IMR-90 (cell line): ENCODE results near the gene GRIN2A. TPM values are rescaled to one million over a fixed set of nuclear protein-coding genes. Genes with fewer than 3 reads are reported as not detected.

ENCODE experiments used
- ATAC-seq: fragments of 200-7000 bp; cut with Tn5 transposase; 2 replicates; pipeline ENCODE4 v1.9.1; 2020; ENCODE audit warnings: low read depth, mild to moderate bottlenecking, moderate library complexity
- BruUV-seq: library from RNA; stranded (reverse); fragments of 400-500 nt; replicated peaks from 2 replicates; lab custom pipeline; 2021; lab: Mats Ljungman, UMichigan
- CTCF ChIA-PET: fragments of 300-600 bp; formaldehyde crosslinking; extraction: SDS; loops from one replicate; lab custom pipeline; 2021; ENCODE audit warnings: antibody characterized with exemption; lab: Yijun Ruan, JAX
- POLR2A ChIA-PET: fragments of 300-600 bp; sonication (Branson Sonifier 250); formaldehyde crosslinking; loops from one replicate; lab custom pipeline; 2022; ENCODE audit warnings: antibody characterized with exemption; ENCODE audit not compliant: unreplicated experiment; lab: Charles Lee
- DNase-seq: peaks from one replicate; pipeline ENCODE4 v3.0.0; 2013
- H2AFZ ChIP-seq: replicated peaks from 2 replicates; pipeline ENCODE3; 2013; ENCODE audit warnings: low read length, mild to moderate bottlenecking; ENCODE audit not compliant: poor library complexity
- H2AK5ac ChIP-seq: 2 replicates; pipeline ENCODE4 v1.6.1; 2013; ENCODE audit warnings: low read depth, low read length, inconsistent platforms
- H2AK9ac ChIP-seq: replicated peaks from 2 replicates; pipeline ENCODE3; 2013; ENCODE audit warnings: mild to moderate bottlenecking, low read depth, low read length, moderate library complexity; ENCODE audit not compliant: poor library complexity
- H2BK120ac ChIP-seq: 2 replicates; pipeline ENCODE4 v1.6.1; 2013; ENCODE audit warnings: low read depth, low read length, inconsistent platforms
- H2BK15ac ChIP-seq: 3 replicates; pipeline ENCODE4 v1.6.1; 2013; ENCODE audit warnings: low read depth, low read length, inconsistent platforms
- H2BK20ac ChIP-seq: 2 replicates; pipeline ENCODE4 v1.6.1; 2013; ENCODE audit warnings: low read depth, mild to moderate bottlenecking, inconsistent platforms, low read length, moderate library complexity
- H2BK5ac ChIP-seq: 2 replicates; pipeline ENCODE4 v1.6.1; 2013; ENCODE audit warnings: mild to moderate bottlenecking, low read depth, low read length, inconsistent platforms; ENCODE audit not compliant: poor library complexity, severe bottlenecking
- H3K14ac ChIP-seq: replicated peaks from 2 replicates; pipeline ENCODE4 v1.6.1; 2013; ENCODE audit warnings: low read depth, low read length, inconsistent platforms
- H3K18ac ChIP-seq: 2 replicates; pipeline ENCODE4 v1.6.1; 2013; ENCODE audit warnings: low read depth, low read length, control low read depth
- H3K23ac ChIP-seq: 2 replicates; pipeline ENCODE4 v1.6.1; 2013; ENCODE audit warnings: low read depth, low read length, inconsistent platforms
- H3K27ac ChIP-seq: 2 replicates; pipeline ENCODE4 v1.5.1; 2013; ENCODE audit warnings: mild to moderate bottlenecking, control low read depth, low read length; ENCODE audit not compliant: insufficient read depth
- H3K27me3 ChIP-seq: 2 replicates; pipeline ENCODE4 v1.6.1; 2013; ENCODE audit warnings: low read length; ENCODE audit not compliant: control insufficient read depth, insufficient read depth
- H3K36me3 ChIP-seq: 2 replicates; pipeline ENCODE4 v1.6.1; 2013; ENCODE audit warnings: low read length, mixed read lengths; ENCODE audit not compliant: control insufficient read depth, insufficient read depth
- H3K4ac ChIP-seq: 2 replicates; pipeline ENCODE4 v1.6.1; 2013; ENCODE audit warnings: low read depth, low read length, inconsistent platforms
- H3K4me1 ChIP-seq: 2 replicates; pipeline ENCODE4 v1.6.1; 2013; ENCODE audit warnings: low read length, mixed read lengths; ENCODE audit not compliant: control insufficient read depth, insufficient read depth
- H3K4me2 ChIP-seq: 2 replicates; pipeline ENCODE4 v1.6.1; 2013; ENCODE audit warnings: low read depth, mild to moderate bottlenecking, control low read depth, low read length, moderate library complexity
- H3K4me3 ChIP-seq: 2 replicates; pipeline ENCODE4 v1.5.1; 2013; ENCODE audit warnings: low read depth, mild to moderate bottlenecking, control low read depth, low read length, moderate library complexity; ENCODE audit not compliant: insufficient read depth
- H3K56ac ChIP-seq: 2 replicates; pipeline ENCODE4 v1.6.1; 2013; ENCODE audit warnings: low read length, inconsistent platforms; ENCODE audit not compliant: insufficient read depth; ENCODE audit errors: extremely low read depth
- H3K79me1 ChIP-seq, 2 experiments: 2 replicates each; pipeline ENCODE4 v1.6.1; 2013; ENCODE audit warnings: low read length in 2 of 2, inconsistent platforms in 1 of 2, low read depth in 1 of 2
- H3K9ac ChIP-seq: 2 replicates; pipeline ENCODE4 v1.6.1; 2013; ENCODE audit warnings: low read depth, low read length, control low read depth
- H3K9me1 ChIP-seq: 2 replicates; pipeline ENCODE4 v1.6.1; 2013; ENCODE audit warnings: low read length, inconsistent platforms; ENCODE audit not compliant: insufficient read depth
- H3K9me3 ChIP-seq: 2 replicates; pipeline ENCODE4 v1.6.1; 2013; ENCODE audit warnings: low read length; ENCODE audit not compliant: control insufficient read depth, insufficient read depth
- H4K20me1 ChIP-seq: 2 replicates; pipeline ENCODE4 v1.6.1; 2013; ENCODE audit warnings: low read length, inconsistent platforms; ENCODE audit not compliant: insufficient read depth
- H4K5ac ChIP-seq: 2 replicates; pipeline ENCODE4 v1.6.1; 2013; ENCODE audit warnings: mild to moderate bottlenecking, low read depth, low read length, control low read depth
- H4K8ac ChIP-seq, 2 experiments: 2 replicates each; pipeline ENCODE4 v1.6.1; 2013; ENCODE audit warnings: low read depth in 2 of 2, low read length in 2 of 2, control low read depth in 1 of 2, inconsistent platforms in 1 of 2
- H4K91ac ChIP-seq: 2 replicates; pipeline ENCODE4 v1.6.1; 2013; ENCODE audit warnings: low read depth, low read length, inconsistent platforms; ENCODE audit not compliant: insufficient read depth
- CEBPB ChIP-seq: IDR thresholded peaks from 2 replicates; pipeline ENCODE4 v1.6.1; 2012; ENCODE audit warnings: low read depth, low read length, improper control_type of control experiment
- CHD1 ChIP-seq: IDR thresholded peaks from 2 replicates; pipeline ENCODE4 v1.6.1; 2012; ENCODE audit warnings: low read depth, low read length, improper control_type of control experiment
- FOS ChIP-seq: fragments of 150-350 bp; IDR thresholded peaks from 2 replicates; pipeline ENCODE4 v1.6.1; 2016; ENCODE audit warnings: low read depth, low read length
- MAFK ChIP-seq: IDR thresholded peaks from 2 replicates; pipeline ENCODE4 v1.6.1; 2012; ENCODE audit warnings: low read depth, low read length, improper control_type of control experiment
- NFE2L2 ChIP-seq: fragments of 150-350 bp; IDR thresholded peaks from 2 replicates; pipeline ENCODE4 v1.6.1; 2016; ENCODE audit warnings: low read depth, mild to moderate bottlenecking, low read length
- POLR2A ChIP-seq: IDR thresholded peaks from 2 replicates; pipeline ENCODE4 v1.6.1; 2012; ENCODE audit warnings: mild to moderate bottlenecking, low read depth, low read length
- RAD21 ChIP-seq: IDR thresholded peaks from 2 replicates; pipeline ENCODE4 v1.6.1; 2012; ENCODE audit warnings: low read length, improper control_type of control experiment
- RFX5 ChIP-seq: IDR thresholded peaks from 2 replicates; pipeline ENCODE4 v1.8.0; 2012; ENCODE audit warnings: low read depth, mild to moderate bottlenecking, low read length, moderate library complexity
- SMC3 ChIP-seq: fragments of 150-350 bp; IDR thresholded peaks from 2 replicates; pipeline ENCODE4 v1.6.1; 2016; ENCODE audit warnings: low read depth, mild to moderate bottlenecking, antibody characterized with exemption, low read length, moderate library complexity
- WGBS, 2 experiments: methylation state at CpG; one replicate each; pipeline versions ENCODE4 v1.1.5 to v1.1.7; 2013; ENCODE audit warnings: missing lambda C conversion rate in 2 of 2; ENCODE audit not compliant: insufficient read length in 1 of 2; ENCODE audit errors: extremely low coverage in 2 of 2; 5-methylcytosine and 5-hydroxymethylcytosine counted together
- dilution Hi-C: fragments of 300-500 bp; cut with HindIII; formaldehyde crosslinking; loops from one replicate; pipeline ENCODE4 v1.14.3; 2018; ENCODE audit warnings: low sequenced_read_pairs; ENCODE audit not compliant: unreplicated experiment
- in situ Hi-C: fragments of 300-500 bp; cut with MboI; formaldehyde crosslinking; loops from 3 replicates; pipeline ENCODE4 v1.14.3; 2019; ENCODE audit warnings: low sequenced_read_pairs, inconsistent platforms, mixed read lengths
- intact Hi-C: fragments of 100-400 bp; cut with micrococcal nuclease; formaldehyde crosslinking; loops from 2 replicates; pipeline ENCODE4 v1.10.0; 2022
- polyA plus RNA-seq, 3 experiments: library from polyadenylated mRNA; depleted of rRNA; stranded (reverse); fragments of >200 nt; gene quantifications; 2 replicates each; pipeline ENCODE4 v1.2.3, GENCODE V29; 2012; ENCODE audit warnings: low replicate concordance in 1 of 3
- total RNA-seq: library from RNA; depleted of rRNA; stranded (reverse); fragments of >200 nt; gene quantifications from 2 replicates; pipeline ENCODE4 v1.2.3, GENCODE V29; 2012
- TF ChIP-seq, protein P1 (sequence below): conservative IDR thresholded peaks from 2 replicates; pipeline ENCODE4 v1.5.1; 2012; ENCODE audit warnings: mild to moderate bottlenecking, low read depth, low read length, improper control_type of control experiment

Gene GRIN2A
- total and polyA plus RNA-seq, 2 of the 4 experiments (the other 2 are of a cell fraction) = under 0.01 TPM; not detected in 1

DNA sequence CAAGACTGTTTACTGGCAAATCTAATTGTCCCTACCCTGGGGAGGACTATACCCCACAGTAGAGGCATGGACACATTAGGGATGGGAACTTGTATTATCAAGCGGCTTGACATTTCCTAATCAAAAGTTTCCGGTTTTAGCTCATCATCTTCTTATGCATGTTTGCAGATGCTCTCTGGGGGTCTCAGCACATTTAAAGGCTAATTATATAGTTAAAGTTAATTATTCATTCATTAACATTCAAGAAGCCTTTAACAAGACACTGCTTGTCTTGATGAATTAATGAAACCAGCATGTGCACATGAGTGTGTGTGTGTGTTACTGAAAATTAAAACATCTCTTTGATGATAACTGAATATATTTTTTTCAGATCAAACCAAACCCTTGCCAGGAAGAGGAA lies 377.1 kb downstream of the GRIN2A start:
- intact Hi-C loops (no loop called here), in situ Hi-C loops (no loop called here), dilution Hi-C loops (no loop called here)
- H3K14ac ChIP-seq = no peak overlapping the region
- ATAC-seq = no peak
- ChIA-PET CTCF (no interaction called here), POLR2A (no interaction called here)
- no peak overlapping the region for H3K23ac ChIP-seq
- H2AFZ ChIP-seq = no peak overlapping the region
- WGBS, 2 experiments = no CpG with 5 or more reads among the region's 2 CpGs
- no peaks in the 10 kb centered on the region for H3K36me3 ChIP-seq
- H4K91ac ChIP-seq = no peak overlapping the region
- no peak overlapping the region for H3K56ac ChIP-seq
- H2BK120ac ChIP-seq = no peak overlapping the region
- no peaks in the 10 kb centered on the region for H3K27me3 ChIP-seq
- H3K9me1 ChIP-seq = no peaks in the 10 kb centered on the region
- H2AK5ac ChIP-seq = no peak overlapping the region
- H2AK9ac ChIP-seq = no peak overlapping the region
- H4K20me1 ChIP-seq = no peaks in the 10 kb centered on the region
- H3K27ac ChIP-seq = no peak overlapping the region
- peaks cover 18% of the 10 kb centered on the region for H3K9me3 ChIP-seq
- no peak for TF ChIP-seq CEBPB
- TF ChIP-seq SMC3 = no peak
- TF ChIP-seq, protein P1, sequence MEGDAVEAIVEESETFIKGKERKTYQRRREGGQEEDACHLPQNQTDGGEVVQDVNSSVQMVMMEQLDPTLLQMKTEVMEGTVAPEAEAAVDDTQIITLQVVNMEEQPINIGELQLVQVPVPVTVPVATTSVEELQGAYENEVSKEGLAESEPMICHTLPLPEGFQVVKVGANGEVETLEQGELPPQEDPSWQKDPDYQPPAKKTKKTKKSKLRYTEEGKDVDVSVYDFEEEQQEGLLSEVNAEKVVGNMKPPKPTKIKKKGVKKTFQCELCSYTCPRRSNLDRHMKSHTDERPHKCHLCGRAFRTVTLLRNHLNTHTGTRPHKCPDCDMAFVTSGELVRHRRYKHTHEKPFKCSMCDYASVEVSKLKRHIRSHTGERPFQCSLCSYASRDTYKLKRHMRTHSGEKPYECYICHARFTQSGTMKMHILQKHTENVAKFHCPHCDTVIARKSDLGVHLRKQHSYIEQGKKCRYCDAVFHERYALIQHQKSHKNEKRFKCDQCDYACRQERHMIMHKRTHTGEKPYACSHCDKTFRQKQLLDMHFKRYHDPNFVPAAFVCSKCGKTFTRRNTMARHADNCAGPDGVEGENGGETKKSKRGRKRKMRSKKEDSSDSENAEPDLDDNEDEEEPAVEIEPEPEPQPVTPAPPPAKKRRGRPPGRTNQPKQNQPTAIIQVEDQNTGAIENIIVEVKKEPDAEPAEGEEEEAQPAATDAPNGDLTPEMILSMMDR = no peak
- no peak for TF ChIP-seq RFX5
- no peak for TF ChIP-seq POLR2A
- TF ChIP-seq CHD1 = no peak
- TF ChIP-seq FOS = no peak
- no peak for TF ChIP-seq RAD21
- no peak for TF ChIP-seq NFE2L2
- no peak for TF ChIP-seq MAFK
- no peaks in the 10 kb centered on the region for H3K4me1 ChIP-seq
- DNase-seq = no peak
- no peak overlapping the region for H2BK15ac ChIP-seq
- H3K9ac ChIP-seq = no peak overlapping the region
- no peak overlapping the region for H2BK5ac ChIP-seq
- H4K8ac ChIP-seq = no peak overlapping the region
- no peak overlapping the region for H3K4ac ChIP-seq
- H3K4me2 ChIP-seq = no peak overlapping the region
- no TSS peak for BruUV-seq
- H3K4me3 ChIP-seq = no peak overlapping the region
- H2BK20ac ChIP-seq = no peak overlapping the region
- H3K79me1 ChIP-seq = no peaks in the 10 kb centered on the region
- H4K5ac ChIP-seq = no peak overlapping the region
- H3K18ac ChIP-seq = no peak overlapping the region
